Stromal cell of bone marrow (primary cell): Measurements from ENCODE around the gene KLHDC4.
A peak's percentile ranks its signal among the peaks of the same experiment; 100 is the strongest.
"Not testable (repeated sequence)": the region's sequence is repeated elsewhere in the genome, so short reads cannot be mapped to it uniquely, and the experiment has no call there.

Experiments used
- DNase-seq: peaks from one replicate; pipeline ENCODE4 v3.0.0-alpha.2; 2012; ENCODE audit warnings: low read depth

KLHDC4 gene

GRCh38 chr16:87765776-87766484 lies at the start of gene KLHDC4:
KLHDC4 (minus strand) TSS chr16:87765986; CDS start chr16:87765890, 96 bp downstream.
- DNase-seq: peak; percentile 77

GRCh38 chr16:87815567-87815966 lies 49.8 kb upstream of the KLHDC4 start:
- DNase-seq: no peak

GRCh38 chr16:87812200-87812656 lies 46.4 kb upstream of the KLHDC4 start:
- DNase-seq: no peak

GRCh38 chr16:87811454-87811853 lies 45.7 kb upstream of the KLHDC4 start:
- not testable (repeated sequence) for DNase-seq

GRCh38 chr16:87809150-87809902 lies 43.5 kb upstream of the KLHDC4 start:
- DNase-seq: no peak

GRCh38 chr16:87808108-87808507 lies 42.3 kb upstream of the KLHDC4 start:
- DNase-seq: no peak

- DNase-seq: peak; percentile 69
Measured at GRCh38 chr16:87806641-87807546, 41.1 kb upstream of the KLHDC4 start.

GRCh38 chr16:87806261-87806640 lies 40.5 kb upstream of the KLHDC4 start:
- DNase-seq: no peak

- no peak for DNase-seq
Measured at GRCh38 chr16:87803385-87803784, 37.6 kb upstream of the KLHDC4 start.

- DNase-seq: no peak
Measured at GRCh38 chr16:87802670-87803069, 36.9 kb upstream of the KLHDC4 start.

GRCh38 chr16:87801679-87802259 lies 36.0 kb upstream of the KLHDC4 start:
- no peak for DNase-seq

GRCh38 chr16:87800497-87800896 lies 34.7 kb upstream of the KLHDC4 start:
- DNase-seq: no peak

GRCh38 chr16:87795336-87795735 lies 29.6 kb upstream of the KLHDC4 start:
- no peak for DNase-seq

- no peak for DNase-seq
Measured at GRCh38 chr16:87794485-87795078, 28.8 kb upstream of the KLHDC4 start.

- DNase-seq: no peak
Measured at GRCh38 chr16:87792205-87792565, 26.4 kb upstream of the KLHDC4 start.

GRCh38 chr16:87791295-87792204 lies 25.8 kb upstream of the KLHDC4 start:
- no peak for DNase-seq

GRCh38 chr16:87790292-87791100 lies 24.7 kb upstream of the KLHDC4 start:
- DNase-seq: peak; percentile 33

GRCh38 chr16:87789437-87790291 lies 23.9 kb upstream of the KLHDC4 start:
- peak; percentile 61 for DNase-seq
